GM21723 (cell line): Measurements from ENCODE around the gene NUP214.
"Not testable (repeated sequence)": the region's sequence is repeated elsewhere in the genome, so short reads cannot be mapped to it uniquely, and the experiment has no call there.

ENCODE experiments used
- ATAC-seq: cut with Tn5 transposase; IDR thresholded peaks from one replicate; pipeline ENCODE4 v1.9.1; 2021; ENCODE audit warnings: mild to moderate bottlenecking, moderate library complexity; ENCODE audit not compliant: unreplicated experiment

NUP214 gene

GRCh38 chr9:131227959-131228460, 102.6 kb downstream of the NUP214 start:
- ATAC-seq = no peak

- ATAC-seq = no peak
Observed at GRCh38 chr9:131228988-131229387, 103.6 kb downstream of the NUP214 start.

GRCh38 chr9:131233556-131233955, 108.2 kb downstream of the NUP214 start:
- ATAC-seq = no peak

GRCh38 chr9:131233995-131234394, 108.6 kb downstream of the NUP214 start:
- no peak for ATAC-seq

DNA sequence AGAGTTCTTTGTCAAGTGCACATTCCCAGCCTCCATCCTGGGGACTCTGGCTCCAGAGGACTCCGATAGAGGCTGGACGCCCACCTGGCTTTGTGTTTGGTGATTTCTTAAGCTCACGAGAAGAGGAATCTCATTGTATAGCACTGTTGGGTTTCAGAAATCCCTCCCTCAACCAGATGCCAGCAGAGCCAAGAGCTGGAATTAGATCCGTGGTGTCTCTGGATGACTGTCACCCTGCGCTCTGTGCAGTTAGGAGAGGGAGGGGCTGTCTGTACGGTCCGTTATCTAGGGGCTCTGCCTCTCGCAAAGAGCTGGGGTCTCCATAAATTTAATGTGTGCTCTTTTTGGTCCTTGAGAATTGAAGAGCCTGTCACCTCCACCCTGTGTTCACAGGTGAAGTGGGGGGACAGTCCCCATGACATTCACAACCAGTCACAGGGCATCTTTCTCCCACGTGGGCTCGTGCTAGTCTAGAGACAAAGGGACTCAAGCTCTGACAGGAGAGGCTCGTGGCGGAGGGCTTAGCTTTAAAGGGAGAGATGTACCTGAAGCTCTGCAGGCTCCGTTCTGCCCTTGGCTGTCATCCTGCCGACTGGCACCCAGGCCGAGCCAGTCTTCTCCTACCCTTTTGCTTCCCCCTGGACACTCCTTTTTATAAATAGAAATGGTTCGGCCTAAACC, 109.6 kb downstream of the NUP214 start:
- no peak for ATAC-seq

- no peak for ATAC-seq
Observed at GRCh38 chr9:131235480-131235851, 110.1 kb downstream of the NUP214 start.

DNA sequence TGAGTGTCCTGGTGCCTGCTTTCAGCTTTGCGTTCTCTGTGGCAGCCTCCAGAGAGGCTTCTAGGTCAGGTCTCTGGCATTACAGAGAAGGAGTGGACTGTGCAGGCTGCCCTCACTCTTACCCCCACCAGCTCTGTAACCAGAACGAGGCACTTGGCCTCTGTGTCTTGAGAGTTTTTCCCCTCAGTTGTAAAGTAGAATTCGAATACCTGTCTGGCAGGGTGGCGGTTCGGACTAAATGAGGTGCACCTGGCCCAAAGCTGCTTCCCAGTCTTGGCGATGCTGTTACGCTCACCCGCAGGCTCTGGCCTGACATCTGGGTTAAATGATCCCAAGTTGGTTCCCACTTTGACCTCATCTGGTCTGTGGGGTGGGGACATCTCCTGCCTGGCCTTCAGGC, 110.8 kb downstream of the NUP214 start:
- no peak for ATAC-seq

GRCh38 chr9:131236761-131237160, 111.4 kb downstream of the NUP214 start:
- ATAC-seq = no peak

GRCh38 chr9:131237291-131237690, 111.9 kb downstream of the NUP214 start:
- no peak for ATAC-seq

DNA sequence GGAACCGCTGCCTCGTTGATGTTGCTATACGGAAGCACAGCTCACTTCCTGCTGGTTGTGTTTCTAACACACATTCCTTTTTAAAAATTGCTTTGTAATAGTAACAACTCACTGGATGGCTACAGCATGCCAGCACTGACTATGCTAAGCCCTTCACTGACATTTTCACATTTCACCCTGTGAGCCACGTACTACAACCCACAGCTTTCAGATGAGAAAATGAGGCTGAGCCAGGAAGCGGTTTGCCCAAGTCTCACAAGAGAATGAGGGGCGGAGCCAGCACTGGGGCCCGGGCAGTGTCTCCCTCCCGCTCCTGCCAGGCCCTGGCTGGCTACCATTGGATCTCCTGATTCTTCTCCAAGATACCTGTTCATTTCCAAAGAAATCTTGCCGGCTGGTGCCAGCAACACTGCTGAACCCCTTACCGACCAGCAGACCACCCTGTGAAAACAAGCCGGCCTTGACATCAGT, 112.6 kb downstream of the NUP214 start:
- peak; percentile 89 for ATAC-seq

- peak; percentile 23 for ATAC-seq
Observed at GRCh38 chr9:131238402-131239021, 113.1 kb downstream of the NUP214 start.

- ATAC-seq = no peak
Observed at GRCh38 chr9:131239161-131239975, 114.0 kb downstream of the NUP214 start.

GRCh38 chr9:131240047-131240921, 114.9 kb downstream of the NUP214 start:
- ATAC-seq = no peak

DNA sequence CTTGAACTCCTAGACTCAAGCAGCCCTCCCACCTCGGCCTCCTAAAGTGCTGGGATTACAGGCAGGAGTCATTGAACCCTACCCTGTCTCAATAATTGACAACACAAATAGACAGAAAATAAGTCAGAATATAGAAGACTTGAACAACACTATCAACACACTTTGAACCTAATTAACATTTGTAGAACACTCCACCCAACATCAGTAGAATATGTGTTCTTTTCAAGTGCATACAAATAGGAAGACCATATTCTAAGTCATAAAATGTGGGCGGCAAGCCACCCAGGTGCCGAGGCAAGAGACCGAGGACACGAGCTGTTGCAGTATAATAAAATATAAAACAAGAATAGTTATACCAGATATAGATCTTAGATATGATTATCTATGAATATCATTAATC, 118.9 kb downstream of the NUP214 start:
- ATAC-seq = not testable (repeated sequence)

DNA sequence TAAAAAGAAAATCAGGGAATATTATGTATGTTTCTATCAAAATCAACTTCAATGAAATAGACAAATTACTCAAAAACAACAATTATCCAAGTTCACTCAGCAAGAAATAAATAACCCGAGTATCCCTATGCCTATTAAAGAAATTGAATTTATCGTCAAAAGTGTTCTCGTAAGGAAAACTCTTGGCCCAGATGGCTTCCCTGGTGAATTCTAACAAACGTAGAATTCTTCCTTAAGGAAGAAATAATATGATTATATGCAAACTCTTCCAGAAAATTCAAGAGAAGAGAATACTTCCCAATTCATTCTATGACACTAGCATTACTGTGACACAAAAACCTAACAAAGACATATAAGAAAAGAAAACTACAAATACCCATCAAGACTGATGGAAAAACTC, 121.2 kb downstream of the NUP214 start:
- ATAC-seq = no peak

DNA sequence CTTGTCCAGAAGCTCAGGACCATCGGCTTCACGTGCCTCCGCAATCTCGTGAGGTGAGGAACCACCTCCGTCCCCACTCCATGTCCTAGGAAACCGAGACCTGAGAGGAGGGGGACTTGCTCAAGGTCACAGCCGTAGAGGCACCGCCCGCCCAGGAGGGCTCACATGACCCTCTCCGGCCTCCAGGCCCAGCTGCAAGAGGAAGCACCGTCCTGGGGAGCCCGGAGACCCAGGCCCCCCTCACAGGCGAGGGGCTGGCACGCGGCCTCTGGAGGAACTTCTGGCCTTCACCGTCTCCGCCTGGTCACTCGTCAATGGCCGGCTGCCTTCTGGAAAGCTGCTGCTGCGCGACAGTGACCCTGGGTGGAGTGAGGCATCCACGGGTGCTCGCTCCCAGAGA, 126.7 kb downstream of the NUP214 start:
- no peak for ATAC-seq

DNA sequence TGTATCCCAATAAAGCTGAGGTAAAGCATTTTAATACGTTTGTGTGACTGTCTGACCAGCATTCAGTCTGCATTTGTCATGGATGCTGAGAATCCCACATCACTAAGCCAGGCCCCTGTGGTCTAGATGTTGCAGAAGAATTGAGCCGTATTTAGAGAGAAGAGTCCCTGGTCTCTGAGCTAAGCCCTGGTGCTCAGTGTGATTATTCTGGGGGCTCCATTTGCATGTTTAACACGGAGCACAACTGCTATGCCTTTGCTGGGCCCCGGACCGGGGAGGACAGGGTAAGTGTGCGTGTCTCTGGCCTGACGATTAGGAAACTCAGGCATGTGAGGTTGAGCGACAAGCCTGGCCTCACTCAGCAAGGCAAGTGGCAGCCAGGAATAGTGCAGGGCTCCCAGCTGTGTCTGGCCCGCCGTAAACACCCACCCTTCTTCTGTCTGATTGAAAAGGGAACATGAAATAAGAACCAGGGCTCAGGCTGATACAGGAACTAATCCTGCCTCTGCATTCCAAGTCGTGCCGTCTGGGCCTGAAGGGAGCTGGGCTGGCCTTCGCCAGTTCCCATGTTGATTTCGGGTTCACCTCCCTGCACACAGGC, 128.6 kb downstream of the NUP214 start:
- ATAC-seq = no peak

DNA sequence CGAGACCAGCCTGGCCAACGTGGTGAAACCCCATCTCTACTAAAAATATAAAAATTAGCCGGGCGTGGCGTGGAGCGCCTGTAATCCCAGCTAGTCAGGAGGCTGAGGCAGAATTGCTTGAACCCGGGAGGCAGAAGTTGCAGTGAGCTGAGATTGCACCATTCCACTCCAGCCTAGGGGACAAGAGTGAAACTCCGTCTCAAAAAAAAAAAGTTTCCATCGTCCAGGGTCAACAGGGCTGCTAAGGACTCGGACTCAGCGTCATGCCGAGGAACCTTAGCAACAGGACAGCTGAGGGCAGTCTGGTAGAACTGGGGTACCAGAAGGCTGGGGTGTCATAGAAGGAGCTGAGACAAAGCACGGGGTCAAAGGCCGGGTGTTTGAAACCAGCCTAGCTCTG, 129.2 kb downstream of the NUP214 start:
- ATAC-seq = no peak

DNA sequence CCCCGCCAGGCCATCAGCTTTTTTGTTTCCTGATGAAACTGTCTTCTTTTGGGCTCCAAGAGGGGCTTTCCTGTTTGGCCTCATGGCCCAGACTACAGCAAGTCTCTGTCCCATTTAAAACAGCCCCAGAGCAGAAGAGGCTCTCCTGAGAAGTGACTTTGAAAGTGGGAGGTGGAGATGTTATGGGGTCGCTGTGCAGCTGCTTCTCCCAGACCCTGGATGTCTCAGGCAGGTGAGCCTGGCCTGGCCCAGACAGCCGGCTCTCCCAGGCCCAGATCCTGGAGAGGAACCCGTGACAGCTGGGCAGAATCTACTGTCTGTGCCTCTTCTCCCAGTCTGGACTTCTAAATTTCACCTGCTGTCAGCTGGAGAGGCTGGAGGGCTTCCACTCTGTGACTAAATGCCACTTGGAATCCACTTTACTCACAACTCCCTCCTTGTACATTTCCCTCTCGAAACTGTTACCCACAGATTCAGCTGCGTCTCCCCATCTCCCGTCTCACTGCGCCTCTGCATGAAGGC, 130.4 kb downstream of the NUP214 start:
- ATAC-seq = no peak
